Endothelial cell of umbilical vein (primary cell): ENCODE measurements around the gene GYPC. TPM values are rescaled to one million over a fixed set of nuclear protein-coding genes. Genes with fewer than 3 reads are reported as not detected.

ENCODE experiments used
- BruUV-seq: library from RNA; stranded (reverse); fragments of 400-500 nt; replicated peaks from 2 replicates; lab custom pipeline; 2021; lab: Mats Ljungman, UMichigan
- CTCF ChIA-PET: fragments of 300-600, 350-600 bp; sonication (Branson Sonifier 250); formaldehyde crosslinking; loops from one replicate; lab custom pipeline; 2021; ENCODE audit warnings: antibody characterized with exemption, inconsistent platforms; lab: Charles Lee
- POLR2A ChIA-PET: fragments of 300-600, 350-600 bp; sonication (Branson Sonifier 250); formaldehyde crosslinking; loops from one replicate; lab custom pipeline; 2021; ENCODE audit warnings: antibody characterized with exemption, inconsistent platforms; lab: Charles Lee
- DNase-seq: peaks from one replicate; pipeline ENCODE4 v3.0.0-alpha.2; 2011; ENCODE audit warnings: low read depth, low spot score
- FAIRE-seq: peaks from 2 replicates; lab custom pipeline; 2011; peaks lifted over from hg19 to GRCh38; lab: Jason Lieb, UNC
- H2AFZ ChIP-seq: 2 replicates; pipeline ENCODE4 v1.6.0; 2012; ENCODE audit warnings: low read depth, low read length, control low read depth, inconsistent platforms
- H3K27ac ChIP-seq: 2 replicates; pipeline ENCODE4 v1.5.1; 2011; ENCODE audit warnings: low read depth, mild to moderate bottlenecking, control low read depth, low read length, moderate library complexity; ENCODE audit not compliant: insufficient read depth
- H3K27me3 ChIP-seq, 2 experiments: 2 replicates each; pipeline versions ENCODE4 v1.6.0 to v1.6.1; 2011; ENCODE audit warnings: low read length in 2 of 2, mixed read lengths in 1 of 2; ENCODE audit not compliant: control insufficient read depth in 2 of 2, insufficient read depth in 2 of 2
- H3K36me3 ChIP-seq, 2 experiments: 2 replicates in 1 of 2; 3 replicates in 1 of 2; pipeline ENCODE4 v1.5.1; 2011; ENCODE audit warnings: low read length in 2 of 2, mild to moderate bottlenecking in 1 of 2, moderate library complexity in 1 of 2; ENCODE audit not compliant: control insufficient read depth in 2 of 2, insufficient read depth in 2 of 2; ENCODE audit errors: extremely low read depth in 1 of 2
- H3K4me1 ChIP-seq: 3 replicates; pipeline ENCODE4 v1.5.1; 2011; ENCODE audit warnings: mild to moderate bottlenecking, low read length; ENCODE audit not compliant: control insufficient read depth, insufficient read depth; ENCODE audit errors: extremely low read depth
- H3K4me2 ChIP-seq: 2 replicates; pipeline ENCODE4 v1.6.1; 2011; ENCODE audit warnings: low read length, control low read depth, mixed read lengths; ENCODE audit not compliant: insufficient read depth
- H3K4me3 ChIP-seq, 3 experiments: fragments of 200-600 bp in 1 of 3; sonication (generic), shearing (Covaris generic) in 1 of 3; replicated peaks in 1 of 3; 2 replicates each; pipeline ENCODE4 v1.5.1; 2011 to 2016; ENCODE audit warnings: control low read depth in 3 of 3, low read length in 3 of 3, mild to moderate bottlenecking in 2 of 3, inconsistent platforms in 1 of 3, low read depth in 1 of 3, moderate library complexity in 1 of 3; ENCODE audit not compliant: insufficient read depth in 1 of 3
- H3K79me2 ChIP-seq: 2 replicates; pipeline ENCODE4 v1.6.0; 2012; ENCODE audit warnings: low read length, inconsistent platforms; ENCODE audit not compliant: control insufficient read depth, insufficient read depth
- H3K9ac ChIP-seq: replicated peaks from 2 replicates; pipeline ENCODE3; 2011; ENCODE audit warnings: low read length, control low read depth; ENCODE audit not compliant: insufficient read depth; ENCODE audit errors: extremely low read depth
- H3K9me1 ChIP-seq: replicated peaks from 3 replicates; pipeline ENCODE4 v1.6.0; 2011; ENCODE audit warnings: mild to moderate bottlenecking, low read length; ENCODE audit not compliant: control insufficient read depth, insufficient read depth; ENCODE audit errors: extremely low read depth
- H3K9me3 ChIP-seq: replicated peaks from 2 replicates; pipeline ENCODE4 v1.5.1; 2012; ENCODE audit warnings: low read length, inconsistent platforms; ENCODE audit not compliant: control insufficient read depth, insufficient read depth
- H4K20me1 ChIP-seq: replicated peaks from 2 replicates; pipeline ENCODE3; 2011; ENCODE audit warnings: mild to moderate bottlenecking, low read length; ENCODE audit not compliant: control insufficient read depth, insufficient read depth; ENCODE audit errors: extremely low read depth
- EZH2 ChIP-seq: IDR thresholded peaks from 2 replicates; pipeline ENCODE4 v1.6.1; 2012; ENCODE audit warnings: borderline replicate concordance, low read depth, mild to moderate bottlenecking, moderate library complexity, low read length, inconsistent platforms; ENCODE audit not compliant: severe bottlenecking
- FOS ChIP-seq: IDR thresholded peaks from 2 replicates; pipeline ENCODE4 v1.6.1; 2011; ENCODE audit warnings: mild to moderate bottlenecking, low read length, moderate library complexity, borderline replicate concordance; ENCODE audit not compliant: insufficient read depth
- GATA2 ChIP-seq: IDR thresholded peaks from 2 replicates; pipeline ENCODE4 v1.7.0; 2011; ENCODE audit warnings: low read depth, mild to moderate bottlenecking, moderate library complexity, mixed read lengths, low read length; ENCODE audit not compliant: insufficient read length, insufficient read depth
- JUN ChIP-seq: IDR thresholded peaks from 2 replicates; pipeline ENCODE4 v1.6.1; 2011; ENCODE audit warnings: borderline replicate concordance, low read depth; ENCODE audit not compliant: insufficient read length, insufficient read depth
- MYC ChIP-seq: IDR thresholded peaks from one replicate; pipeline ENCODE4 v1.6.1; 2011; ENCODE audit warnings: mild to moderate bottlenecking, low read depth, low read length
- POLR2A ChIP-seq: IDR thresholded peaks from 2 replicates; pipeline ENCODE4 v1.6.1; 2012; ENCODE audit warnings: low read depth, mild to moderate bottlenecking, control low read depth, low read length
- POLR2AphosphoS5 ChIP-seq: IDR thresholded peaks from 2 replicates; pipeline ENCODE4 v1.6.1; 2012; ENCODE audit warnings: low read depth, mild to moderate bottlenecking, control low read depth, low read length, moderate library complexity; ENCODE audit not compliant: insufficient read depth
- dilution Hi-C: fragments of 300-500 bp; cut with MboI; formaldehyde crosslinking; loops from one replicate; pipeline ENCODE4 v1.15.0; 2019; ENCODE audit warnings: low sequenced_read_pairs; ENCODE audit not compliant: extremely low pct_ligation_motif_present
- intact Hi-C: fragments of 100-400 bp; cut with micrococcal nuclease; formaldehyde crosslinking; loops from one replicate; pipeline ENCODE4 v1.10.0; 2022
- polyA plus RNA-seq, 4 experiments: library from polyadenylated mRNA; depleted of rRNA in 3 of 4; stranded (reverse) in 3 of 4; unstranded in 1 of 4; fragments of >200 nt; gene quantifications; 2 replicates each; pipeline versions ENCODE4 v1.2.1 to v1.2.3, GENCODE V29; 2011 to 2012; ENCODE audit warnings: missing spikeins in 1 of 4
- total RNA-seq: library from RNA; stranded (reverse); gene quantifications from 2 replicates; pipeline ENCODE4 v1.2.3, GENCODE V29; 2021
- TF ChIP-seq, protein P1 (sequence below): IDR thresholded peaks from 2 replicates; pipeline ENCODE4 v1.6.1; 2011; ENCODE audit not compliant: insufficient read depth, insufficient read length
- TF ChIP-seq, protein P2 (sequence below), 2 donors: IDR thresholded peaks; 1 replicate in 1 of 2; 2 replicates in 1 of 2; pipeline ENCODE4 v1.5.1; 2011; ENCODE audit warnings: low read length in 2 of 2, mild to moderate bottlenecking in 2 of 2, moderate library complexity in 2 of 2, control low read depth in 1 of 2, inconsistent platforms in 1 of 2, low read depth in 1 of 2; ENCODE audit not compliant: insufficient read depth in 1 of 2; ENCODE audit errors: extremely low read depth in 1 of 2

GYPC gene
- total and polyA plus RNA-seq, 2 donors (not counting 3 experiments of a cell fraction or from before 2014, with no cell fraction given), result 3.5 to 13.3 TPM

- H3K27me3 ChIP-seq, result no peaks in the 10 kb centered on the region
- no peaks in the 10 kb centered on the region for H3K36me3 ChIP-seq
- no peaks in the 10 kb centered on the region for H3K4me1 ChIP-seq
- H3K79me2 ChIP-seq, result no peaks in the 10 kb centered on the region
- DNase-seq, result no peak
- no peaks in the 10 kb centered on the region for H4K20me1 ChIP-seq
- H3K4me2 ChIP-seq, result no peak overlapping the region
- ChIA-PET CTCF (no interaction called here), POLR2A (no interaction called here)
- TF ChIP-seq JUN (no peak), EZH2 (no peak), POLR2AphosphoS5 (no peak), POLR2A (no peak), GATA2 (no peak), FOS (no peak)
- no peak overlapping the region for H2AFZ ChIP-seq
- H3K4me3 ChIP-seq, result no peak overlapping the region
- intact Hi-C loops (no loop called here), dilution Hi-C loops (no loop called here)
- FAIRE-seq, result no peak
- H3K27ac ChIP-seq, result no peak overlapping the region
- H3K9me1 ChIP-seq, result no peaks in the 10 kb centered on the region
- no TSS peak for BruUV-seq
- no peak overlapping the region for H3K9ac ChIP-seq
- H3K9me3 ChIP-seq, result no peaks in the 10 kb centered on the region
Observed at GRCh38 chr2:126686841-126687485, 31.0 kb downstream of the GYPC start.

DNA sequence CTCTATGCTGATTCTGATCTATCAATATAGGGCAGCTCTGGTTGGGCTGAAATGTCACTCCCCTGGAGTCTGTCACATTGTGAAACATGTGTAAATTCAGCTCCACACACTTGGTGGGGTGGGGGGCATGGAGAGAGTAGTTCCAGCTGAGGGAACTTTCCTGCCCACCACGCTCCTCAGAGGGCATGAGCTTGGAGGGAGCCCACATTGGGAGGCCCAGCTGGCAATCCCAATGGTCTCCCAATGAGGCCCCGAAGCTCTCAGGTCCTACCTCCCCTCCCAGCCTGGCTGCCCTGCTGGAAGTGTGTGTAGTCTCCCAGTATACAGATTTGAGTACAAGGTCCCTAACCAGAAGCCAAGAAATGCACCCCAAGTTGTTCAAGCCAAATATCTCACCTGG lies 31.5 kb downstream of the GYPC start:
- Histone ChIP-seq H3K27ac (no peak overlapping the region), H3K9me1 (no peaks in the 10 kb centered on the region), H2AFZ (no peak overlapping the region), H3K27me3 (no peaks in the 10 kb centered on the region), H3K36me3 (no peaks in the 10 kb centered on the region), H3K9ac (no peak overlapping the region), H4K20me1 (no peaks in the 10 kb centered on the region), H3K4me2 (no peak overlapping the region), H3K9me3 (no peaks in the 10 kb centered on the region), H3K79me2 (no peaks in the 10 kb centered on the region), H3K4me1 (no peaks in the 10 kb centered on the region), H3K4me3 (no peak overlapping the region)
- dilution Hi-C loops, result no loop called here
- TF ChIP-seq POLR2AphosphoS5 (no peak), EZH2 (no peak), FOS (no peak), POLR2A (no peak), JUN (no peak), GATA2 (no peak), MYC (no peak)
- TF ChIP-seq, protein P1, sequence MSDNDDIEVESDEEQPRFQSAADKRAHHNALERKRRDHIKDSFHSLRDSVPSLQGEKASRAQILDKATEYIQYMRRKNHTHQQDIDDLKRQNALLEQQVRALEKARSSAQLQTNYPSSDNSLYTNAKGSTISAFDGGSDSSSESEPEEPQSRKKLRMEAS, result no peak
- TF ChIP-seq, protein P2, sequence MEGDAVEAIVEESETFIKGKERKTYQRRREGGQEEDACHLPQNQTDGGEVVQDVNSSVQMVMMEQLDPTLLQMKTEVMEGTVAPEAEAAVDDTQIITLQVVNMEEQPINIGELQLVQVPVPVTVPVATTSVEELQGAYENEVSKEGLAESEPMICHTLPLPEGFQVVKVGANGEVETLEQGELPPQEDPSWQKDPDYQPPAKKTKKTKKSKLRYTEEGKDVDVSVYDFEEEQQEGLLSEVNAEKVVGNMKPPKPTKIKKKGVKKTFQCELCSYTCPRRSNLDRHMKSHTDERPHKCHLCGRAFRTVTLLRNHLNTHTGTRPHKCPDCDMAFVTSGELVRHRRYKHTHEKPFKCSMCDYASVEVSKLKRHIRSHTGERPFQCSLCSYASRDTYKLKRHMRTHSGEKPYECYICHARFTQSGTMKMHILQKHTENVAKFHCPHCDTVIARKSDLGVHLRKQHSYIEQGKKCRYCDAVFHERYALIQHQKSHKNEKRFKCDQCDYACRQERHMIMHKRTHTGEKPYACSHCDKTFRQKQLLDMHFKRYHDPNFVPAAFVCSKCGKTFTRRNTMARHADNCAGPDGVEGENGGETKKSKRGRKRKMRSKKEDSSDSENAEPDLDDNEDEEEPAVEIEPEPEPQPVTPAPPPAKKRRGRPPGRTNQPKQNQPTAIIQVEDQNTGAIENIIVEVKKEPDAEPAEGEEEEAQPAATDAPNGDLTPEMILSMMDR (IDR thresholded peaks at IDR 0.05; ENCODE audit: extremely low read depth in 1 of 2, insufficient read depth in 1 of 2, low read depth in 1 of 2, low read length in 2 of 2), result no peak
- DNase-seq, result no peak
- intact Hi-C loops, result no loop called here
- BruUV-seq, result no TSS peak
- CTCF ChIA-PET, result no interaction called here
- POLR2A ChIA-PET, result no interaction called here
- FAIRE-seq, result no peak
